ENCODE measurements around the gene ZNF768.
A peak's percentile ranks its signal among the peaks of the same experiment; 100 is the strongest.
"Not testable (repeated sequence)": the region's sequence is repeated elsewhere in the genome, so short reads cannot be mapped to it uniquely, and the experiment has no call there.

ZNF768 gene

GRCh38 chr16:30484887-30485286 is 41.5 kb downstream of the ZNF768 start:
- DNase-seq, result no peak
- intact Hi-C loops (cut with DNase I), result no loop called here

GRCh38 chr16:30482366-30482765 is 44.0 kb downstream of the ZNF768 start:
- intact Hi-C loops (cut with DNase I), result no loop called here
- peak in 1 of 10 donors; percentile 18 for DNase-seq

DNA sequence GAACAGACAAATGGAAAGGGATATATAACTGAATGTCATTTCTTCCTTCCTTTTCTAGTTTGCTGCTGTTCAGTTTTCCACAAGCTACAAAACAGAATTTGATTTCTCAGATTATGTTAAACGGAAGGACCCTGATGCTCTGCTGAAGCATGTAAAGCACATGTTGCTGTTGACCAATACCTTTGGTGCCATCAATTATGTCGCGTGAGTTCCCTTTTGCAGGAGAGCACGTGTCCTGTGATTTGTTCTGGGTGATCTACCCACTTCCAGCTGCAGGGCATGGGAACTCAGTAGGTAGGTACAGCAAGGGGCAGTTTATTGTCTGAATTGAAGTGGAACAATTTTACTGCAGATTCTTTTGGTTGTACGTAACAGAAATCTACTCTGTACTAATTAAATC is 45.0 kb downstream of the ZNF768 start:
- DNase-seq, result peak in 1 of 10 donors; percentile 3
- intact Hi-C loops (cut with DNase I), result no loop called here

DNA sequence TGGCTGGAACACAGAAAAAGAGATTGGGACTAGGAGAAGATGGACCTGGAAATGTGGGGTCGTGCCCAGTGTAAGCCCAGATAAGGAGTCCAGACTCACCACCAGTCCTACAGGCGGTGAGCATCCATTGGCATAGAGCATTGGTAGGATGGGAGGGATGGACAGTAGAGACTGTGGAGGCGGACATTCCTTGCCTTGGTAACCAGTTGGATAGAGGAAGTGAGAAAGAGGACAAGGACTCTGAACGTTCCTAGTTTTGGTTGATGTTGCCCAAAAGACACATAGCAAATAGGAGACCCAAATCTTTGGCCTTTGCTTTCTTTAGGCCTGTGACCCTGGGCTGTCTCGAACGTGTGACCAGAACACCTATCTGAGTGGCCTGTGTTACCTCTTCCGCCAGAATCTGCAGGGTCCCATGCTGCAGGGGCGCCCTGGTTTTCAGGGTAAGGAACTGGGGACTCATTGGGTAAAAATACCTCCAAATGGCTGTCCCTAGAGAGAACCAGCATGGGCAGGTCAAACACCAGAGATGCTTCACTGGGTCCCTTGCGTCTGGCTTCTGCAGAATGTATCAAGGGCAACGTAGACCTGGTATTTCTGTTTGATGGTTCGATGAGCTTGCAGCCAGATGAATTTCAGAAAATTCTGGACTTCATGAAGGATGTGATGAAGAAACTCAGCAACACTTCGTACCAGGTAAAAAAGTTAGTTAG is 47.4 kb downstream of the ZNF768 start:
- intact Hi-C loops (cut with DNase I), result no loop called here
- DNase-seq, result peak in 1 of 10 donors; percentile 39

DNA sequence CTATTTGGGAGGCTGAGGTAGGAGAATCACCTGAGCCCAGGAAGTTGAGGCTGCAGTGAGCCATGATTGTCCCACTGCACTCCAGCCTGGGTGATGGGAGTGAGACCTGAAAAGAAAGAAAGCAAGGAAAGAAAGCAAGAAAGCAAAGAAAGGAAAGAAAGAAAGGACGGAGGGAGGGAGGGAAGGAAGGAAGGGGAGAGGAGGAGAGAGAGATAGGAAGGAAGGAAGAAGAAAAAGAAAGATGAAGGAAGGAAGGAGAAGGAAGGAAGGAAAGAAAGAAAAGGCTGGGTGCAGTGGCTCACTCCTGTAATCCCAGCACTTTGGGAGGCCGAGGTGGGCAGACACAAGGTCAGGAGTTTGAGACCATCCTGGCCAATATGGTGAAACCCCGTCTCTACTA is 48.6 kb downstream of the ZNF768 start:
- intact Hi-C loops (cut with DNase I), result not testable (repeated sequence)
- DNase-seq, result peak in 1 of 10 donors; percentile 11

DNA sequence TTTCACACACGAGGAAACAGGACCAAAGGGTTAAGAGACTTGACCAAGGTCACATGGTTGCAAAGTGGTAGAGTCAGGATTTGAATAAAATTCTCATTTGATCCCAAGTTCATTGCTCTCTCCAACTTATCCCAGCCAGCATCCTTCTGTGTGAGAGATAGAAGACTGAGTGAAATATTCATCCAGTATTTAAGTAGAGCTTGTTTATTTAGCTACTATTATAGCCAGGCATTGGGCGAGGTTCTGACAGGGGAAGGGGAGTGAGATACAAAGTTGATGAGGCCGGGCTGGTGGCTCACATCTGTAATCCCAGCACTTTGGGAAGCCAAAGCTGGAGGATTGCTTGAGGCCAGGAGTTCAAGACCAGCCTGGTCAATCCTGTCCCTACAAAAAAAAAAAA is 49.4 kb downstream of the ZNF768 start:
- intact Hi-C loops (cut with DNase I), result no loop called here
- no peak for DNase-seq

DNA sequence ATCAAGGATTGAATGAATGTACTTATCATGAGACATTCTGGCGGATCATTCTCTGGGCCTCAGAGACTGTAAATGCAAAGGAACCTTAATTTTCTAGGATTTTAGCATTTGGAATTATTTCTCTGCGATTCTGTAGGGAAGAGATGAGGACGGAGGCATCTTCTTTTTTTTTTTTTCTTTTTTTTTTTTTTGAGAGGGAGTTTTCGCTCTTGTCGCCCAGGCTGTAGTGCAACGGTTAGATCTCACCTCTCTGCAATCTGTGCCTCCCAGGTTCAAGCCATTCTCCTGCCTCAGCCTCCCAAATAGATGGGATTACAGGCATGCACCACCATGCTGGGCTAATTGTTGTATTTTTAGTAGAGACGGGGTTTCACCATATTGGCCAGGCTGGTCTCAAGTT is 51.7 kb downstream of the ZNF768 start:
- intact Hi-C loops (cut with DNase I), result no loop called here
- no peak for DNase-seq

- DNase-seq, result peak in 1 of 10 donors; percentile 46
- intact Hi-C loops (cut with DNase I), result no loop called here
Observed at GRCh38 chr16:30474074-30474452, 52.3 kb downstream of the ZNF768 start.
